ENCODE results near the gene ZBTB47.

DNA sequence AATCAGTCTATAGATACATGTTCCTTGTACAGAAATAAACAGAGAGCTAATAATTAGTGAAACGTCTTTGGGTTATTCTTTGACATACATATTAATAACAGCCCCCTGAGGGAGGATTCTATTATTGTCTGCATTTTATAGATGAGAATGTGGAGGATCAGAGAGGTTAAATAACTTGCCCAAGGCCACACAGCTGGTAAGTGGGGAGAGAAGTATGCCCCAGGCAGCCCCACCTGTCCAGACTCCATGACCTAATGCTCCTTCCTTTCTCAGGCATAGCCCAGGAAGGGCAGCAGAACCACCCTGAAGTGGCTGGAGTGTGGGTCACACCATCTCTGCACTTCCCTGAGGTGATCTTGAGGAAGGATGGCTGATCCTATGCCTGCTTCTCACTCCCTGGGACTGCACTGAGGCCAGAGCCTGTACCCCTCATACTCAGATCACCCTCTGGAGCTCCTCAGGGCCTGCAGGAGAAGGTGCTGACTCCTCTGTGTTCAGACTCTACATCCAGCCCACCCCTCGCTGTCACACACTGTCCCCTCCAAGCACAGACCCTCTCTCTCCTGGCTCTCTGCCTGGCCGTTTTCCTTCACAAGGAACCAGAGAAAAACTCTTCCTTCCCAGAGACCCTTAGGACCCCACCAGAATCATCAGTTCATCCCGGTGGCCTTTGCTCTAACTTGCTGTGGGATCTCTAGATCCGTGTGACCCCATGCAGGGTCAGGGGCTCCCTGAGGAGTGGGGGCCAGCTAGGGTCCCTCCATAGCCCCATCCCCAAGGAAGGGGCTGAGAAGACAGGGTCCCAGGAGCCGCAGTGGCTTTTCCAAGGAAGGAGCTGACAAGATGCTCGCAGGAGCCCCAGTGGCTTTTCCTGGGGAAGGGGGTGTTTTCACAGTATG is 53.5 kb downstream of the ZBTB47 start:
- TF ChIP-seq, protein P1, sequence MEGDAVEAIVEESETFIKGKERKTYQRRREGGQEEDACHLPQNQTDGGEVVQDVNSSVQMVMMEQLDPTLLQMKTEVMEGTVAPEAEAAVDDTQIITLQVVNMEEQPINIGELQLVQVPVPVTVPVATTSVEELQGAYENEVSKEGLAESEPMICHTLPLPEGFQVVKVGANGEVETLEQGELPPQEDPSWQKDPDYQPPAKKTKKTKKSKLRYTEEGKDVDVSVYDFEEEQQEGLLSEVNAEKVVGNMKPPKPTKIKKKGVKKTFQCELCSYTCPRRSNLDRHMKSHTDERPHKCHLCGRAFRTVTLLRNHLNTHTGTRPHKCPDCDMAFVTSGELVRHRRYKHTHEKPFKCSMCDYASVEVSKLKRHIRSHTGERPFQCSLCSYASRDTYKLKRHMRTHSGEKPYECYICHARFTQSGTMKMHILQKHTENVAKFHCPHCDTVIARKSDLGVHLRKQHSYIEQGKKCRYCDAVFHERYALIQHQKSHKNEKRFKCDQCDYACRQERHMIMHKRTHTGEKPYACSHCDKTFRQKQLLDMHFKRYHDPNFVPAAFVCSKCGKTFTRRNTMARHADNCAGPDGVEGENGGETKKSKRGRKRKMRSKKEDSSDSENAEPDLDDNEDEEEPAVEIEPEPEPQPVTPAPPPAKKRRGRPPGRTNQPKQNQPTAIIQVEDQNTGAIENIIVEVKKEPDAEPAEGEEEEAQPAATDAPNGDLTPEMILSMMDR (IDR thresholded peaks at IDR 0.05), result no peak
- TF ChIP-seq POLR2A (IDR thresholded peaks at IDR 0.05), result no peak

Measured in thyroid gland (tissue), 4 donors.